Mesendoderm (in vitro differentiated cells): Measurements from ENCODE around the gene CHST11.
"Not testable (repeated sequence)": the region's sequence is repeated elsewhere in the genome, so short reads cannot be mapped to it uniquely, and the experiment has no call there.

ENCODE experiments used
- DNase-seq: peaks from one replicate; pipeline ENCODE4 v3.0.0; 2013
- H2AK5ac ChIP-seq: 2 replicates; pipeline ENCODE4 v1.6.1; 2013; ENCODE audit warnings: low read length, inconsistent platforms
- H2BK120ac ChIP-seq: 2 replicates; pipeline ENCODE4 v1.6.1; 2013; ENCODE audit warnings: low read depth, mild to moderate bottlenecking, low read length, moderate library complexity, mixed read lengths
- H2BK15ac ChIP-seq: replicated peaks from 2 replicates; pipeline ENCODE4 v1.6.1; 2013; ENCODE audit warnings: low read depth, mild to moderate bottlenecking, moderate library complexity
- H2BK5ac ChIP-seq: 2 replicates; pipeline ENCODE4 v1.6.1; 2013; ENCODE audit warnings: low read length, inconsistent platforms
- H3K18ac ChIP-seq: 2 replicates; pipeline ENCODE4 v1.6.1; 2013; ENCODE audit warnings: mild to moderate bottlenecking, low read length, mixed read lengths
- H3K23ac ChIP-seq: one replicate; pipeline ENCODE4 v1.6.1; 2013; ENCODE audit warnings: low read length
- H3K27ac ChIP-seq: 2 replicates; pipeline ENCODE4 v1.5.1; 2013; ENCODE audit warnings: low read depth, mild to moderate bottlenecking, inconsistent platforms, low read length, moderate library complexity
- H3K27me3 ChIP-seq: 2 replicates; pipeline ENCODE4 v1.6.1; 2013; ENCODE audit warnings: low read length, control low read depth, mild to moderate bottlenecking, inconsistent platforms; ENCODE audit not compliant: insufficient read depth, poor library complexity
- H3K36me3 ChIP-seq: 2 replicates; pipeline ENCODE4 v1.6.1; 2013; ENCODE audit warnings: low read length, inconsistent platforms; ENCODE audit not compliant: control insufficient read depth, insufficient read depth
- H3K4ac ChIP-seq: one replicate; pipeline ENCODE4 v1.6.1; 2013; ENCODE audit warnings: low read depth, mild to moderate bottlenecking, low read length, moderate library complexity
- H3K4me1 ChIP-seq: 2 replicates; pipeline ENCODE4 v1.6.1; 2013; ENCODE audit warnings: low read depth, low read length, inconsistent platforms; ENCODE audit not compliant: control insufficient read depth
- H3K4me2 ChIP-seq: 2 replicates; pipeline ENCODE4 v1.6.1; 2013; ENCODE audit warnings: low read length
- H3K4me3 ChIP-seq: 2 replicates; pipeline ENCODE4 v1.5.1; 2013; ENCODE audit warnings: mild to moderate bottlenecking, low read length
- H3K56ac ChIP-seq: one replicate; pipeline ENCODE4 v1.6.1; 2013; ENCODE audit warnings: low read length
- H3K79me1 ChIP-seq: 2 replicates; pipeline ENCODE4 v1.6.1; 2013; ENCODE audit warnings: low read length, inconsistent platforms
- H3K79me2 ChIP-seq: 2 replicates; pipeline ENCODE4 v1.6.1; 2013; ENCODE audit warnings: mild to moderate bottlenecking, low read length; ENCODE audit not compliant: control insufficient read depth, insufficient read depth
- H3K9ac ChIP-seq: 2 replicates; pipeline ENCODE4 v1.6.1; 2013; ENCODE audit warnings: low read length, inconsistent platforms
- H4K5ac ChIP-seq: one replicate; pipeline ENCODE4 v1.6.1; 2013; ENCODE audit warnings: low read length
- H4K8ac ChIP-seq: one replicate; pipeline ENCODE4 v1.6.1; 2013; ENCODE audit warnings: low read depth, mild to moderate bottlenecking, control low read depth, low read length, moderate library complexity
- WGBS: extraction: QIAGEN DNeasy Blood & Tissue Kit; methylation state at CpG from one replicate; pipeline ENCODE4 v1.1.7; 2013; ENCODE audit warnings: low lambda C conversion rate, missing lambda C conversion rate; ENCODE audit not compliant: insufficient coverage; ENCODE audit errors: extremely low coverage; 5-methylcytosine and 5-hydroxymethylcytosine counted together

The CHST11 gene

DNA sequence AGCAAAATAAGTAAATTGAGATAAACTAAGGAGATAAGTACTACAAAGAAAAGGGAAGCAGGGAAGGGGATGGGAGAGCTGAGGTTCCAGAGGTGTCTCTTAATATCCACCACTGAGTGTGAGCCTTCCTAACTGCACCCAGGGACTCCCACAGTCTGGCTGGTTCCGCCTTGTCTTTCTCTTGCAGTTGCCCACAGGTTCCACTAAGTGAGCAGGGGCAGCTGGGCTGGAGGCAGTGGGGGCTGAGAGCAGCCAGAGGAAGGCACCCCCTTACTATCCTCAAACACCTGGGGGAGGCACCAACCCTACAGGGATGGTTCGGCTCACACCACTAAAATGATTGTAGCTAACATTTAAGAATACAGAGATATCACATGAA, 286.4 kb downstream of the CHST11 start:
- no peaks in the 10 kb centered on the region for H3K27me3 ChIP-seq
- no peak for DNase-seq
- H3K4me2 ChIP-seq: no peak overlapping the region
- no peak overlapping the region for H2BK5ac ChIP-seq
- H3K23ac ChIP-seq: no peak overlapping the region
- no peaks in the 10 kb centered on the region for H3K36me3 ChIP-seq
- no peak overlapping the region for H4K8ac ChIP-seq
- H3K79me2 ChIP-seq: no peaks in the 10 kb centered on the region
- no peaks in the 10 kb centered on the region for H3K79me1 ChIP-seq
- no peak overlapping the region for H2AK5ac ChIP-seq
- H3K4me1 ChIP-seq: peaks cover 2% of the 10 kb centered on the region
- WGBS: no CpG with 5 or more reads among the region's 2 CpGs
- no peak overlapping the region for H3K27ac ChIP-seq
- H3K56ac ChIP-seq: no peak overlapping the region
- no peak overlapping the region for H3K4ac ChIP-seq
- no peak overlapping the region for H3K4me3 ChIP-seq
- no peak overlapping the region for H2BK120ac ChIP-seq
- H3K18ac ChIP-seq: no peak overlapping the region
- H3K9ac ChIP-seq: no peak overlapping the region
- no peak overlapping the region for H4K5ac ChIP-seq
- no peak overlapping the region for H2BK15ac ChIP-seq

DNA sequence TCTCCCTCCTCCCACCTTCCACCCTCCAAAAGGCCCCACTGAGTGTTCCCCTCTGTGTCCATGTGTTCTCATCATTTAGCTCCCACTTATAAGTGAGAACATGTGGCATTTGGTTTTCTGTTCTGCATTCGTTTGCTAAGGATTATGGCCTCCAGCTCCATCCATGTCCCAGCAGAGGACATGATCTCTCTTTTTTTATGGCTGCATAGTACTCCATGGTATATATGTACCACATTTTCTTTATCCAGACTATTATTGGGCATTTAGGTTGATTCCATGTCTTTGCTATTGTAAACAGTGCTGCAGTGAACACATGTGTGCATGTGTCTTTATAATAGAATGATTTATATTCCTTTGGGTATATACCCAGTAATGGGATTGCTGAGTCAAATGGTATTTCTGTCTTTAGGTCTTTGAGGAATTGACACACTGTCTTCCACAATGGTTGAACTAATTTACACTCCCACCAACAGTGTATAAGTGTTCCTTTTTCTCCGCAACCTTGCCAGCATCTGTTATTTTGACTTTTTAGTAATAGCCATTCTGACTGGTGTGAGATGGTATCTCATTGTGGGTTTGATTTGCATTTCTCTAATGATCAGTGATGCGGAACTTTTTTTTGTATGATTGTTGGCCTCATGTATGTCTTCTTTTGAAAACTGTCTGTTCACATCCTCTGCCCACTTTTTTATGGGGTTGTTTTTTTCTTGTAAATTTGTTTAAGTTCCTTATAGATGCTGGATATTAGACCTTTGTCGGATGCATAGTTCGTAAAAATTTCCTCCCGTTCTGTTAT, 287.2 kb downstream of the CHST11 start:
- H4K8ac ChIP-seq: not testable (repeated sequence)

DNA sequence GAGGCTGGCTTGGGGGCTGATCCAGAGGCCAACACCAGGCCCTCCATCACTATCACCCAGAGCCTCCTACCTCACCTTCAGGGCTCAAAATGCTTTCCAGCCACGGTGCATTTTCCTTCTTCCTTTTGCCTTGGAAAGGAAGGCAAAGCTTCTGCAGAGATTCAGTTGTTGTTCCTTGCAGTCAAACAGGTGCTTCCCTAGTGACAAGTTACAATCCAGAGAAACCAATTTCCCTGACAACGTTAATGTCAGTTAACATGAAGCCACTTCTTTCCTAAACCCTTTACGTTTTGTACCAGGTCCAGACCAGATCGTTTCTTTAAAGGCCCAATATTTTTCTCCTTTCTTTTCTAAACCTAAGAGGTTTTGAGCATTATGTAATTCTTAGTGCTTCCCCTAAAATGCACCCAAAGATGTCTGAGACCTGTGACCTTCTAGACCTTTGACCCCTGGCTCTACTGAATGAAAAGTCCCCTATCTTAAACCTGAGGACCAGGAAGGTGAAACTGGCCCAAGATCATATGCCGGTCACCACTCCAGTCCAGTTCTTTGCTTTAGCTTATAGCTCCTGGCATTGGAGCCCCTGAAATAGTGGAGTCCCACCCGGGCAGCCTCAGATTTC, 289.8 kb downstream of the CHST11 start:
- WGBS: no CpG with 5 or more reads among the region's 6 CpGs

More for the DNA sequence above, 287.2 kb downstream of the CHST11 start:
- H3K18ac ChIP-seq, H3K4me3 ChIP-seq, H3K36me3 ChIP-seq, H3K56ac ChIP-seq, H2AK5ac ChIP-seq, H3K9ac ChIP-seq, DNase-seq, H2BK5ac ChIP-seq, H2BK120ac ChIP-seq, H3K27me3 ChIP-seq, H2BK15ac ChIP-seq, H3K79me1 ChIP-seq, H3K79me2 ChIP-seq, H3K4me2 ChIP-seq, H3K4me1 ChIP-seq, H3K23ac ChIP-seq, H4K5ac ChIP-seq, H3K4ac ChIP-seq, H3K27ac ChIP-seq: not testable (repeated sequence)
- no CpG with 5 or more reads among the region's 6 CpGs for WGBS

DNA sequence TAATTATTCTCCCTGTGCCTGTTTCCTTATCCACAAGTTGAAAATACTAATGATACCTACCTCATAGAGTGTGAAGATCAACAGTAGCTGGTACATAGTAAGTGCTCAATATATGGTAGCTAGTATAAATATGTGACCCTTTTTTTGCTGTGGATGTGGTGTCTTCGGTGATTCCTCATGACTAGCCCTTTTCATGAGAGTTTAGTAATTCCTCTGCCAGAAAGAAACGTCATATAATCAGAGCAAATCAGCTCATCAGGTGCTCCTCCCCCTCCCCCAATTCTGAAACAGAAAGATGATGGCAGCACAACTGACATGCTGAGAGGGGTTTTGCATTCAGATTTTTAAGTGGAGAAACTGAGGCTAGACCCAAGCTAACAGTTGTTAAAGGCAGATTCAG, 290.6 kb downstream of the CHST11 start:
- Histone ChIP-seq H3K79me2 (no peaks in the 10 kb centered on the region), H3K79me1 (no peaks in the 10 kb centered on the region), H3K4me2 (no peak overlapping the region), H3K4me1 (peaks cover 2% of the 10 kb centered on the region), H2AK5ac (no peak overlapping the region), H3K4ac (no peak overlapping the region), H2BK120ac (no peak overlapping the region), H3K36me3 (no peaks in the 10 kb centered on the region), H4K5ac (no peak overlapping the region), H3K23ac (no peak overlapping the region), H3K27me3 (no peaks in the 10 kb centered on the region), H3K4me3 (no peak overlapping the region), H3K56ac (no peak overlapping the region), H2BK15ac (no peak overlapping the region), H3K9ac (no peak overlapping the region), H3K27ac (no peak overlapping the region), H3K18ac (no peak overlapping the region), H4K8ac (no peak overlapping the region), H2BK5ac (no peak overlapping the region)
- no CpG with 5 or more reads among the region's 2 CpGs for WGBS
- no peak for DNase-seq

More for the DNA sequence above, 289.8 kb downstream of the CHST11 start:
- Histone ChIP-seq H3K4me1 (peaks cover 2% of the 10 kb centered on the region), H3K4me3 (no peak overlapping the region), H3K79me1 (no peaks in the 10 kb centered on the region), H3K27ac (no peak overlapping the region), H3K4ac (no peak overlapping the region), H3K36me3 (no peaks in the 10 kb centered on the region), H3K56ac (no peak overlapping the region), H2BK5ac (no peak overlapping the region), H3K27me3 (no peaks in the 10 kb centered on the region), H2BK15ac (no peak overlapping the region), H4K5ac (no peak overlapping the region), H3K79me2 (no peaks in the 10 kb centered on the region), H3K18ac (no peak overlapping the region), H3K9ac (no peak overlapping the region), H3K4me2 (no peak overlapping the region), H2BK120ac (no peak overlapping the region), H2AK5ac (no peak overlapping the region), H3K23ac (no peak overlapping the region), H4K8ac (no peak overlapping the region)
- DNase-seq: no peak

DNA sequence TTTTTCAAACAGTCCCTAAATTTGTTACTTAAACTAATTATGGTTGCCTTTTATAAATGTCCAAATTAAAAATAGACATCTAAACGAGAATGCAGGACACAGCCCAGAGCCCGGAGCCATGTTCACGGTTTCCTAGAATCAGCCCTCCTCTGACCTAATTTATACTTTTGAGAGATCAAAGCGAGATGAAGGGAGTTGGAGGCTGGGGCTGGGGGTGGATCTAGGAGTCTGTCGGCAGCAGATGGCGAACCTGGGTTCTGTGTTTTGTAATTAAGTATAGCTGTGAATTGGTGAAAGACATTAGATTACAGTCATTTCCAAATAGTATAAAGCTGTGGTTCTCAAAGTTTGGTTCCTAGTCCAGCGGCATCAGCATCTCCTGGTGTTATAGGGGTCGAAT, 291.2 kb downstream of the CHST11 start:
- Histone ChIP-seq H3K56ac (no peak overlapping the region), H3K23ac (no peak overlapping the region), H3K9ac (no peak overlapping the region), H3K4me3 (no peak overlapping the region), H2AK5ac (no peak overlapping the region), H4K8ac (no peak overlapping the region), H2BK15ac (no peak overlapping the region), H3K79me1 (no peaks in the 10 kb centered on the region), H3K4me1 (peaks cover 2% of the 10 kb centered on the region), H3K18ac (no peak overlapping the region), H3K36me3 (no peaks in the 10 kb centered on the region), H3K27me3 (no peaks in the 10 kb centered on the region), H3K79me2 (no peaks in the 10 kb centered on the region), H3K4me2 (no peak overlapping the region), H2BK120ac (no peak overlapping the region), H3K27ac (no peak overlapping the region), H3K4ac (no peak overlapping the region), H2BK5ac (no peak overlapping the region), H4K5ac (no peak overlapping the region)
- WGBS: no CpG with 5 or more reads among the region's 8 CpGs
- no peak for DNase-seq
